Breast epithelium (tissue), 4 donors: ENCODE results near the gene ATP9A. TPM values are rescaled to one million over a fixed set of nuclear protein-coding genes. Genes with fewer than 3 reads are reported as not detected.
"Not testable (repeated sequence)": the region's sequence is repeated elsewhere in the genome, so short reads cannot be mapped to it uniquely, and the experiment has no call there.

Experiments
- DNase-seq, 2 donors: peaks; one replicate each; pipeline ENCODE4 v3.0.0-alpha.2; 2019; ENCODE audit warnings: low spot score in 2 of 2
- H3K27ac ChIP-seq, 2 donors: fragments of 200-600 bp; sonication (generic) in 1 of 2; one replicate each; pipeline ENCODE4 v1.5.1; 2016 to 2019; ENCODE audit warnings: mild to moderate bottlenecking in 1 of 2
- H3K27me3 ChIP-seq, 2 donors: fragments of 200-600 bp; sonication (generic) in 1 of 2; one replicate each; pipeline versions ENCODE4 v1.5.1 to v1.6.0; 2017 to 2019; ENCODE audit warnings: control low read depth in 1 of 2, mild to moderate bottlenecking in 1 of 2
- H3K36me3 ChIP-seq: fragments of 200-600 bp; one replicate; pipeline ENCODE4 v1.5.1; 2019
- H3K4me1 ChIP-seq, 2 donors: fragments of 200-600 bp; sonication (generic); one replicate each; pipeline ENCODE4 v1.5.1; 2016 to 2019; ENCODE audit warnings: control low read depth in 1 of 2
- H3K4me3 ChIP-seq, 3 donors: fragments of 200-600 bp; sonication (generic); 1 replicate in 2 of 3; 2 replicates in 1 of 3; pipeline ENCODE4 v1.5.1; 2016 to 2019; ENCODE audit warnings: mild to moderate bottlenecking in 3 of 3, moderate library complexity in 2 of 3
- H3K9me3 ChIP-seq, 2 donors: fragments of 200-600 bp; sonication (generic) in 1 of 2; one replicate each; pipeline ENCODE4 v1.5.1; 2016 to 2019; ENCODE audit warnings: control low read depth in 1 of 2
- CTCF ChIP-seq, 3 donors: fragments of 450-650 bp; IDR thresholded peaks; one replicate each; pipeline ENCODE4 v1.5.1; 2016 to 2017; ENCODE audit warnings: antibody characterized with exemption in 3 of 3, mild to moderate bottlenecking in 3 of 3, moderate library complexity in 3 of 3
- POLR2A ChIP-seq: fragments of 450-650 bp; IDR thresholded peaks from one replicate; pipeline ENCODE4 v1.6.1; 2016; ENCODE audit warnings: antibody characterized with exemption, mild to moderate bottlenecking, moderate library complexity
- POLR2AphosphoS5 ChIP-seq, 3 donors: sonication (generic); formaldehyde crosslinking; IDR thresholded peaks; one replicate each; pipeline ENCODE4 v1.6.1; 2017; ENCODE audit warnings: antibody characterized with exemption in 3 of 3
- intact Hi-C: fragments of 100-400 bp; cut with DNase I; formaldehyde crosslinking; loops from one replicate; pipeline ENCODE4 v1.15.1; 2023; ENCODE audit warnings: low total_unique reads
- total RNA-seq, 3 donors: library from RNA; depleted of rRNA; stranded (reverse); fragments of >200 nt; gene quantifications; one replicate each; pipeline ENCODE4 v1.1.0, GENCODE V29; 2016

The ATP9A gene
- total RNA-seq, result 10 to 100 TPM; 41.6 to 98.4 (median 50.8) TPM

- H3K9me3 ChIP-seq, result no peaks in the 10 kb centered on the region
- intact Hi-C loops, result no loop called here
Measured at GRCh38 chr20:51767867-51768758, at the start of gene ATP9A. Gene ATP9A, minus strand, starts transcription at chr20:51768390. Its CDS starts 21 bp downstream, at chr20:51768369.

GRCh38 chr20:51816856-51817255, 48.7 kb upstream of the ATP9A start:
- H3K4me1 ChIP-seq, H3K27ac ChIP-seq, H3K36me3 ChIP-seq, H3K27me3 ChIP-seq, H3K9me3 ChIP-seq, H3K4me3 ChIP-seq, intact Hi-C loops: not testable (repeated sequence)
- peak in 1 of 2 donors; percentile 30 for DNase-seq

More at GRCh38 chr20:51767867-51768758, at the start of gene ATP9A:
- Histone ChIP-seq H3K4me1 (no peaks in the 10 kb centered on the region), H3K4me3 (peak within 1 kb of the TSS; percentile 74 to 87 (median 79)), H3K27ac (peak within 1 kb of the TSS; percentile 82 to 88), H3K36me3 (no peaks in the 10 kb centered on the region), H3K27me3 (no peaks in the 10 kb centered on the region)
- no peak for DNase-seq
- TF ChIP-seq CTCF (IDR thresholded peaks at IDR 0.05), result no peak
- TF ChIP-seq POLR2A, result no peak
- TF ChIP-seq POLR2AphosphoS5 (IDR thresholded peaks at IDR 0.05), result no peak

- TF ChIP-seq CTCF (IDR thresholded peaks at IDR 0.05) (no peak), POLR2A (no peak), POLR2AphosphoS5 (IDR thresholded peaks at IDR 0.05) (no peak)
- Histone ChIP-seq H3K4me1 (no peaks in the 10 kb centered on the region), H3K4me3 (no peak overlapping the region), H3K36me3 (no peaks in the 10 kb centered on the region), H3K27ac (no peak overlapping the region), H3K9me3 (no peaks in the 10 kb centered on the region), H3K27me3 (no peaks in the 10 kb centered on the region)
- no peak for DNase-seq
- intact Hi-C loops, result no loop called here
Measured at GRCh38 chr20:51815383-51816076, 47.3 kb upstream of the ATP9A start.

GRCh38 chr20:51812861-51813260, 44.7 kb upstream of the ATP9A start:
- no peak for TF ChIP-seq POLR2A
- TF ChIP-seq POLR2AphosphoS5 (IDR thresholded peaks at IDR 0.05), result no peak
- no peak for TF ChIP-seq CTCF (IDR thresholded peaks at IDR 0.05)

GRCh38 chr20:51811514-51812128, 43.4 kb upstream of the ATP9A start:
- no peak for TF ChIP-seq POLR2AphosphoS5 (IDR thresholded peaks at IDR 0.05)
- TF ChIP-seq POLR2A, result no peak
- no peak for TF ChIP-seq CTCF (IDR thresholded peaks at IDR 0.05)
- Histone ChIP-seq H3K27me3 (no peaks in the 10 kb centered on the region), H3K9me3 (no peaks in the 10 kb centered on the region), H3K27ac (no peak overlapping the region), H3K4me3 (no peak overlapping the region), H3K4me1 (no peaks in the 10 kb centered on the region), H3K36me3 (no peaks in the 10 kb centered on the region)
- no peak for DNase-seq
- intact Hi-C loops, result no loop called here

More at GRCh38 chr20:51812861-51813260, 44.7 kb upstream of the ATP9A start:
- Histone ChIP-seq H3K4me1 (no peaks in the 10 kb centered on the region), H3K9me3 (no peaks in the 10 kb centered on the region), H3K27ac (no peak overlapping the region), H3K27me3 (no peaks in the 10 kb centered on the region), H3K4me3 (no peak overlapping the region), H3K36me3 (no peaks in the 10 kb centered on the region)
- intact Hi-C loops, result no loop called here
- peak in 1 of 2 donors; percentile 27 for DNase-seq
